ENCODE measurements around the gene NDST1. TPM values are rescaled to one million over a fixed set of nuclear protein-coding genes. Genes with fewer than 3 reads are reported as not detected.

Gene NDST1
- total RNA-seq, 4 donors from 2014 or later = 58.3 to 146 (median 72.1) TPM

- TF ChIP-seq EP300 (IDR thresholded peaks at IDR 0.05) (no peak), CTCF (IDR thresholded peaks at IDR 0.05) (no peak), POLR2A (IDR thresholded peaks at IDR 0.05) (no peak), POLR2AphosphoS5 (IDR thresholded peaks at IDR 0.05) (no peak)
- Histone ChIP-seq H3K36me3 (peaks cover 0 to 23% of the 10 kb centered on the region in 2 donors), H3K9me3 (no peaks in the 10 kb centered on the region), H3K4me1 (peaks cover 4 to 100% (median 29%) of the 10 kb centered on the region in 3 donors), H3K4me3 (no peak overlapping the region), H3K27ac (peak overlapping the region in 2 of 4 donors; percentile 38 to 63), H3K27me3 (no peaks in the 10 kb centered on the region)
- WGBS, 2 donors (ENCODE audit: low coverage in 1 of 2) = 95% methylated on average over 8 of the region's 11 CpGs; no CpG with 5 or more reads in 1 of the 2 donors
- no peak for ATAC-seq
These were observed 14.1 kb downstream of the NDST1 start for GRCh38 chr5:150521939-150522503.

- Histone ChIP-seq H3K9me3 (no peaks in the 10 kb centered on the region), H3K36me3 (peaks cover 0 to 29% of the 10 kb centered on the region in 2 donors), H3K27me3 (no peaks in the 10 kb centered on the region), H3K4me1 (peaks cover 2 to 93% (median 22%) of the 10 kb centered on the region in 3 donors), H3K27ac (peak overlapping the region in 3 of 4 donors; percentile 38 to 63 (median 44)), H3K4me3 (no peak overlapping the region)
- TF ChIP-seq EP300 (IDR thresholded peaks at IDR 0.05) (no peak), POLR2A (IDR thresholded peaks at IDR 0.05) (no peak), POLR2AphosphoS5 (IDR thresholded peaks at IDR 0.05) (no peak)
- 65 to 80% methylated on average over 2 to 10 of the region's 14 CpGs for WGBS, 2 donors (ENCODE audit: low coverage in 1 of 2)
- no peak for ATAC-seq
These were observed 14.8 kb downstream of the NDST1 start for GRCh38 chr5:150522504-150523414.

- peaks cover 0 to 38% of the 10 kb centered on the region in 2 donors for H3K36me3 ChIP-seq
- H3K4me3 ChIP-seq = no peak overlapping the region
- peak overlapping the region in 3 of 4 donors; percentile 18 to 63 (median 44) for H3K27ac ChIP-seq
- TF ChIP-seq POLR2A (IDR thresholded peaks at IDR 0.05) (no peak), CTCF (IDR thresholded peaks at IDR 0.05) (peak in 3 of 4 experiments; percentile 69 to 83 (median 71))
- whole genome bisulfite sequencing, 2 donors (ENCODE audit: low coverage in 1 of 2) = 29% methylated on average over 3 of the region's 12 CpGs; no CpG with 5 or more reads in 1 of the 2 donors
- no peaks in the 10 kb centered on the region for H3K9me3 ChIP-seq
- H3K4me1 ChIP-seq = peaks cover 0 to 92% (median 18%) of the 10 kb centered on the region in 3 donors
- ATAC-seq = peak; percentile 67
- H3K27me3 ChIP-seq = no peaks in the 10 kb centered on the region
These were observed 15.8 kb downstream of the NDST1 start for GRCh38 chr5:150523472-150524350.

- no peaks in the 10 kb centered on the region for H3K27me3 ChIP-seq
- peaks cover 0 to 30% of the 10 kb centered on the region in 2 donors for H3K36me3 ChIP-seq
- no peak overlapping the region for H3K4me3 ChIP-seq
- no peaks in the 10 kb centered on the region for H3K9me3 ChIP-seq
- 60% methylated on average over 1 of the region's 8 CpGs; no CpG with 5 or more reads in 1 of the 2 donors for WGBS, 2 donors (ENCODE audit: low coverage in 1 of 2)
- no peak for TF ChIP-seq POLR2AphosphoS5 (IDR thresholded peaks at IDR 0.05)
- no peak for TF ChIP-seq EP300 (IDR thresholded peaks at IDR 0.05)
- TF ChIP-seq POLR2A (IDR thresholded peaks at IDR 0.05) = no peak
- TF ChIP-seq CTCF (IDR thresholded peaks at IDR 0.05) = no peak
- ATAC-seq = no peak
- peak overlapping the region in 2 of 4 donors; percentile 45 to 59 for H3K27ac ChIP-seq
- peaks cover 0 to 90% (median 23%) of the 10 kb centered on the region in 3 donors for H3K4me1 ChIP-seq
These were observed 17.2 kb downstream of the NDST1 start for GRCh38 chr5:150525163-150525562.

GRCh38 chr5:150525781-150526180 lies 17.9 kb downstream of the NDST1 start:
- TF ChIP-seq POLR2AphosphoS5 (IDR thresholded peaks at IDR 0.05) (no peak), POLR2A (IDR thresholded peaks at IDR 0.05) (no peak), EP300 (IDR thresholded peaks at IDR 0.05) (no peak), CTCF (IDR thresholded peaks at IDR 0.05) (no peak)
- H3K4me3 ChIP-seq = no peak overlapping the region
- ATAC-seq = no peak
- peaks cover 0 to 30% of the 10 kb centered on the region in 2 donors for H3K36me3 ChIP-seq
- H3K27ac ChIP-seq = peak overlapping the region in 2 of 4 donors; percentile 45 to 59
- no peaks in the 10 kb centered on the region for H3K27me3 ChIP-seq
- H3K4me1 ChIP-seq = peaks cover 0 to 90% (median 23%) of the 10 kb centered on the region in 3 donors
- H3K9me3 ChIP-seq = no peaks in the 10 kb centered on the region
